Measurements from ENCODE around the gene IRGQ.
A peak's percentile ranks its signal among the peaks of the same experiment; 100 is the strongest.

Gene IRGQ

DNA sequence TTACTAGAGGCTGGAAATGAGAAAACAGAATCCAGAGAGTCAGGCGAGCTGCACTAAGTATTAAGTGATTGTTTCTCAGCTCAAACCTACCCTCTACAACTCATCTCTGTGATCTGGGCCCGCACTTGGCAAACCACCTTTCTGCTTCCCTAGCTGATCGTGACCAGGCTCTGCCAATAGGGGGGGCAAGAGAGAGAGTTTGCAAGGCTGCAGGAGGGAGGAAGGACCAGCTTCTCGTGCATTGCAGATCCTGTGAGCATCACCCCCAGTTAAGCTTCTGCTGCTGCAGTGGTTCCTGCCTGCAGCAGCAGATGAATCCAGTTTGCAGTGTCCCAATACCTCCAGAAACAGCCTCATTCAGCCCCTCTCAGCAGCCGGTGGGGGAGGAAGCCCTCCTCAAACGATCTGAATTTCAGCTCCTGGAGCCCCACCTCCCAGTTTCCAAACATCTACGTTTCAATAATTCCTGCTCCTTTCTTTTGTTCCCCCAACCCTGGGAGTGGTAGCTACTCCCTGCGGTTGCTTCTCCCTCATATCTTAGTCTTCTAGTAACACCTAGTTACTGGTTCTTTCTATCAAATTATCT, 40.7 kb downstream of the IRGQ start (continued):
- TF ChIP-seq ZNF600 (tag by site-specific recombination; IDR thresholded peaks at IDR 0.05) (peak; percentile 12; the same call in 1 of the 2 replicates), MYNN (tag by site-specific recombination; IDR thresholded peaks at IDR 0.05; ENCODE audit: borderline replicate concordance) (no peak), ZNF157 (tag by site-specific recombination; IDR thresholded peaks at IDR 0.05) (no peak), GLIS2 (tag by site-specific recombination; IDR thresholded peaks at IDR 0.05) (peak; percentile 50; the same call in 1 of the 2 replicates), ZNF530 (tag by site-specific recombination; IDR thresholded peaks at IDR 0.05; ENCODE audit: low read depth) (no peak), ZFP69B (tag by site-specific recombination; IDR thresholded peaks at IDR 0.05) (peak; percentile 55; the same call in 1 of the 2 replicates), KLF9 (tag by site-specific recombination; IDR thresholded peaks at IDR 0.05; ENCODE audit: low read depth) (0 out of 2 replicates have a peak, but pooled peaks have one; percentile 15), HOXC10 (CRISPR knock-in tag; IDR thresholded peaks at IDR 0.05) (no peak), ZNF792 (tag by site-specific recombination; IDR thresholded peaks at IDR 0.05) (no peak)
- TF ChIP-seq, protein P1, sequence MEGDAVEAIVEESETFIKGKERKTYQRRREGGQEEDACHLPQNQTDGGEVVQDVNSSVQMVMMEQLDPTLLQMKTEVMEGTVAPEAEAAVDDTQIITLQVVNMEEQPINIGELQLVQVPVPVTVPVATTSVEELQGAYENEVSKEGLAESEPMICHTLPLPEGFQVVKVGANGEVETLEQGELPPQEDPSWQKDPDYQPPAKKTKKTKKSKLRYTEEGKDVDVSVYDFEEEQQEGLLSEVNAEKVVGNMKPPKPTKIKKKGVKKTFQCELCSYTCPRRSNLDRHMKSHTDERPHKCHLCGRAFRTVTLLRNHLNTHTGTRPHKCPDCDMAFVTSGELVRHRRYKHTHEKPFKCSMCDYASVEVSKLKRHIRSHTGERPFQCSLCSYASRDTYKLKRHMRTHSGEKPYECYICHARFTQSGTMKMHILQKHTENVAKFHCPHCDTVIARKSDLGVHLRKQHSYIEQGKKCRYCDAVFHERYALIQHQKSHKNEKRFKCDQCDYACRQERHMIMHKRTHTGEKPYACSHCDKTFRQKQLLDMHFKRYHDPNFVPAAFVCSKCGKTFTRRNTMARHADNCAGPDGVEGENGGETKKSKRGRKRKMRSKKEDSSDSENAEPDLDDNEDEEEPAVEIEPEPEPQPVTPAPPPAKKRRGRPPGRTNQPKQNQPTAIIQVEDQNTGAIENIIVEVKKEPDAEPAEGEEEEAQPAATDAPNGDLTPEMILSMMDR (tag by site-specific recombination; IDR thresholded peaks at IDR 0.05), result peak; percentile 84

DNA sequence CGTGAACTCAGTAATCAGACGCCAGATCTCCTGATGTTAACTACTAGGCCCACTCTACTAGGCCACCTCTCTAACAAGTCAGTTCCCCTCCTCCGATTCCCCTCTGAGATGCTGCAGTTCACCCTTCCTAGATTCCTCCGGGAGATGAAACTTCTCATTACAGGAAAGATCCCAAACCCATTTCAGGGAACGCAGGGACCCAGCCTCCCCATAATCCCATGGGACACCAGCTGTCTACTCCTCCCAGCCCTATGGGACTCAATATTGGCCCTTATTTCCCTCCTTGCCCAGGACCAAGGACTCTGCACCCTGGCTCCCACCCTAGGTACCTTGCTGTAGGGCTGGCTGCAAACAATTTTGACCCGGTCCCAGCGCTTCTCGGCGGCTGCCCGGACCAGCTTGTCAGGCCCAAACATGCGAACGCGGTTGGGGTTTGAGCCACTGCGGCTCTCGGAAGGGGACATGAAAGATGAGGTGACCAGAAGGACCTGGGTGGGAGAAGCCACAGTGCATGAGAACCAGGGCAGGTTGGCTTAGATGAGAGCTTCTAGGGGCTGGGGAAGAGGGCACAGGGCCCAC, 41.5 kb downstream of the IRGQ start:
- H3K27ac ChIP-seq (ENCODE audit: extremely low read depth, low read depth, low read length), result peak overlapping the region; percentile 35; the same call in 1 of the 2 replicates
- CTCF ChIA-PET, result interaction anchor here (0.6 to 8.2 kb wide), 52 partner anchors 8 to 606 kb away, joined by 3 to 167 read pairs (median 5); partner anchors contain the start of genes IRGQ, LYPD3, SRRM5 and XRCC1
- H3K4me3 ChIP-seq (ENCODE audit: low read depth, low read length), result no peak overlapping the region
- H3K36me3 ChIP-seq (ENCODE audit: control insufficient read depth in 2 of 2, insufficient read depth in 1 of 2, low read length in 2 of 2), result peaks cover 70 to 92% of the 10 kb centered on the region in 2 experiments
- no peaks in the 10 kb centered on the region for H3K9me3 ChIP-seq (ENCODE audit: control insufficient read depth, insufficient read depth, low read depth, low read length)
- TF ChIP-seq, protein P2, sequence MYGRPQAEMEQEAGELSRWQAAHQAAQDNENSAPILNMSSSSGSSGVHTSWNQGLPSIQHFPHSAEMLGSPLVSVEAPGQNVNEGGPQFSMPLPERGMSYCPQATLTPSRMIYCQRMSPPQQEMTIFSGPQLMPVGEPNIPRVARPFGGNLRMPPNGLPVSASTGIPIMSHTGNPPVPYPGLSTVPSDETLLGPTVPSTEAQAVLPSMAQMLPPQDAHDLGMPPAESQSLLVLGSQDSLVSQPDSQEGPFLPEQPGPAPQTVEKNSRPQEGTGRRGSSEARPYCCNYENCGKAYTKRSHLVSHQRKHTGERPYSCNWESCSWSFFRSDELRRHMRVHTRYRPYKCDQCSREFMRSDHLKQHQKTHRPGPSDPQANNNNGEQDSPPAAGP (tag by site-specific recombination; IDR thresholded peaks at IDR 0.05), result no peak
- TF ChIP-seq IKZF3 (tag by site-specific recombination; IDR thresholded peaks at IDR 0.05), result no peak
- no peak for TF ChIP-seq ZNF366 (tag by site-specific recombination; conservative IDR thresholded peaks at IDR 0.05)
- TF ChIP-seq BCL11B (tag by site-specific recombination; IDR thresholded peaks at IDR 0.05; ENCODE audit: low read depth), result no peak
- TF ChIP-seq ZNF175 (tag by site-specific recombination; IDR thresholded peaks at IDR 0.05), result no peak
- TF ChIP-seq, protein P3, sequence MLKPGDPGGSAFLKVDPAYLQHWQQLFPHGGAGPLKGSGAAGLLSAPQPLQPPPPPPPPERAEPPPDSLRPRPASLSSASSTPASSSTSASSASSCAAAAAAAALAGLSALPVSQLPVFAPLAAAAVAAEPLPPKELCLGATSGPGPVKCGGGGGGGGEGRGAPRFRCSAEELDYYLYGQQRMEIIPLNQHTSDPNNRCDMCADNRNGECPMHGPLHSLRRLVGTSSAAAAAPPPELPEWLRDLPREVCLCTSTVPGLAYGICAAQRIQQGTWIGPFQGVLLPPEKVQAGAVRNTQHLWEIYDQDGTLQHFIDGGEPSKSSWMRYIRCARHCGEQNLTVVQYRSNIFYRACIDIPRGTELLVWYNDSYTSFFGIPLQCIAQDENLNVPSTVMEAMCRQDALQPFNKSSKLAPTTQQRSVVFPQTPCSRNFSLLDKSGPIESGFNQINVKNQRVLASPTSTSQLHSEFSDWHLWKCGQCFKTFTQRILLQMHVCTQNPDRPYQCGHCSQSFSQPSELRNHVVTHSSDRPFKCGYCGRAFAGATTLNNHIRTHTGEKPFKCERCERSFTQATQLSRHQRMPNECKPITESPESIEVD (tag by site-specific recombination; IDR thresholded peaks at IDR 0.05), result no peak
- TF ChIP-seq, protein P4, sequence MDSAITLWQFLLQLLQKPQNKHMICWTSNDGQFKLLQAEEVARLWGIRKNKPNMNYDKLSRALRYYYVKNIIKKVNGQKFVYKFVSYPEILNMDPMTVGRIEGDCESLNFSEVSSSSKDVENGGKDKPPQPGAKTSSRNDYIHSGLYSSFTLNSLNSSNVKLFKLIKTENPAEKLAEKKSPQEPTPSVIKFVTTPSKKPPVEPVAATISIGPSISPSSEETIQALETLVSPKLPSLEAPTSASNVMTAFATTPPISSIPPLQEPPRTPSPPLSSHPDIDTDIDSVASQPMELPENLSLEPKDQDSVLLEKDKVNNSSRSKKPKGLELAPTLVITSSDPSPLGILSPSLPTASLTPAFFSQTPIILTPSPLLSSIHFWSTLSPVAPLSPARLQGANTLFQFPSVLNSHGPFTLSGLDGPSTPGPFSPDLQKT (IDR thresholded peaks at IDR 0.05; ENCODE audit: borderline replicate concordance, low read depth, low read length), result no peak
- POLR2A ChIA-PET, result interaction anchor here (0.7 to 2.2 kb wide), 10 partner anchors 9 to 199 kb away, joined by 3 to 25 read pairs (median 4); partner anchors contain the start of genes IRGQ, PHLDB3 and ZNF576
- H3K4me1 ChIP-seq (ENCODE audit: control insufficient read depth, insufficient read depth, low read length), result no peaks in the 10 kb centered on the region
